ENCODE measurements around the gene HSD17B11.
"Not testable (repeated sequence)": the region's sequence is repeated elsewhere in the genome, so short reads cannot be mapped to it uniquely, and the experiment has no call there.

HSD17B11 gene

GRCh38 chr4:87419578-87420249 lies 28.7 kb upstream of the HSD17B11 start:
- DNase-seq, result no peak
- no peak overlapping the region for H3K4me3 ChIP-seq (ENCODE audit: low read depth, low read length)

GRCh38 chr4:87418410-87418809 lies 27.4 kb upstream of the HSD17B11 start:
- H3K4me1 ChIP-seq; H3K36me3 ChIP-seq; DNase-seq; H3K9me3 ChIP-seq; H3K27me3 ChIP-seq; H3K4me3 ChIP-seq (ENCODE audit: low read depth, low read length): not testable (repeated sequence)

More at GRCh38 chr4:87419578-87420249, 28.7 kb upstream of the HSD17B11 start:
- no peaks in the 10 kb centered on the region for H3K27me3 ChIP-seq
- H3K9me3 ChIP-seq, result no peaks in the 10 kb centered on the region
- no peaks in the 10 kb centered on the region for H3K36me3 ChIP-seq
- TF ChIP-seq CTCF (IDR thresholded peaks at IDR 0.05; ENCODE audit: low read depth, low read length), result no peak
- peaks cover 2% of the 10 kb centered on the region; the same call in 1 of the 2 replicates for H3K4me1 ChIP-seq

DNA sequence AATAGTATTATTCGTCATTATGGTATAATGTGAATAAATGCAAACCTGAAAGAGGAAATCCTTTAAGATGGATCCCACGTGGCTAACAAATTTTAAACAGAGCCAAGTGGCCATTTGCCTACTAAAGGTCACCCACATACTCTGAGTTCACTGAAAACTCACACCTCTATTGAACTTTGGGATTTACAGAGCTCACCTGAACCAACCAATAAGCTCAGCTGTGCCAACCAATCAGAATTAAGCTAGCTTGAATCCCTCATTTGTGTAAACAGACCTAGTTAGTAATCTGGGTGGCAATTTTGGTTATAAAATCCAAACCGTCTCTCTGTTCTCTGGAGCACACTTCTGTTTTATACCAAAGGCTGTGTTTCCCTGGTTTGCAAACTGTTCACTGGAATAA lies 26.0 kb upstream of the HSD17B11 start:
- no peak for TF ChIP-seq CTCF (IDR thresholded peaks at IDR 0.05; ENCODE audit: low read depth, low read length)
- H3K9me3 ChIP-seq, result no peaks in the 10 kb centered on the region
- DNase-seq, result no peak
- no peaks in the 10 kb centered on the region for H3K36me3 ChIP-seq
- H3K4me3 ChIP-seq (ENCODE audit: low read depth, low read length), result no peak overlapping the region
- no peaks in the 10 kb centered on the region for H3K4me1 ChIP-seq
- H3K27me3 ChIP-seq, result no peaks in the 10 kb centered on the region

- DNase-seq, result no peak
- H3K9me3 ChIP-seq, result no peaks in the 10 kb centered on the region
- H3K27me3 ChIP-seq, result no peaks in the 10 kb centered on the region
- no peaks in the 10 kb centered on the region for H3K36me3 ChIP-seq
- H3K4me1 ChIP-seq, result no peaks in the 10 kb centered on the region; the same call in 1 of the 2 replicates
- no peak overlapping the region for H3K4me3 ChIP-seq (ENCODE audit: low read depth, low read length)
- TF ChIP-seq CTCF (IDR thresholded peaks at IDR 0.05; ENCODE audit: low read depth, low read length), result no peak
Observed at GRCh38 chr4:87414816-87415215, 23.8 kb upstream of the HSD17B11 start.

- DNase-seq, result no peak
- TF ChIP-seq CTCF (IDR thresholded peaks at IDR 0.05; ENCODE audit: low read depth, low read length), result no peak
- no peak overlapping the region for H3K4me3 ChIP-seq (ENCODE audit: low read depth, low read length)
- H3K9me3 ChIP-seq, result no peaks in the 10 kb centered on the region
- H3K4me1 ChIP-seq, result no peaks in the 10 kb centered on the region; the same call in 1 of the 2 replicates
- H3K27me3 ChIP-seq, result no peaks in the 10 kb centered on the region
- H3K36me3 ChIP-seq, result no peaks in the 10 kb centered on the region
Observed at GRCh38 chr4:87410679-87411078, 19.7 kb upstream of the HSD17B11 start.

DNA sequence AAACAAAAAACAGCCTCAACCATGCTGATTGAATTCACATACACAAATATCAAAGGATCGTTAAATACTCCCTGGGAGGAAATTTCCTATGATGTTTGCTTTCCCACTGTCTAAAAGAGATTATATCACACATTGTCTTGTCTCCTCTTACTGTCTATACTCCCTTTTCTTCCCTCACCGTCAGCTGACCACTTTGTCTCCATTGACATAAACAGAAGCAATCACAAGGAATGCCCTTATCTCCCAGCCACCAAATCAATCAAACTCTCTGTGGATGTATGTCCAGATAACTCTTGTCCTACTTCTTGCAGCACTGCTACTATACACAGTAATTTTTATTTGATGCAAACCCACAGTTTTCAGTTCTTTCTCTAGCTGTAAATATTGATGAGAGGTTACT lies 19.2 kb upstream of the HSD17B11 start:
- no peaks in the 10 kb centered on the region for H3K27me3 ChIP-seq
- H3K4me3 ChIP-seq (ENCODE audit: low read depth, low read length), result no peak overlapping the region
- DNase-seq, result no peak
- no peaks in the 10 kb centered on the region for H3K36me3 ChIP-seq
- H3K9me3 ChIP-seq, result no peaks in the 10 kb centered on the region
- no peaks in the 10 kb centered on the region; the same call in 1 of the 2 replicates for H3K4me1 ChIP-seq
- TF ChIP-seq CTCF (IDR thresholded peaks at IDR 0.05; ENCODE audit: low read depth, low read length), result no peak
